GM12878 (cell line): ENCODE data around the gene FRYL. TPM values are rescaled to one million over a fixed set of nuclear protein-coding genes. Genes with fewer than 3 reads are reported as not detected.

ENCODE experiments used
- ATAC-seq: fragments of 200-7000 bp; cut with Tn5 transposase; 3 replicates; pipeline ENCODE4 v1.9.1; 2020; ENCODE audit warnings: mild to moderate bottlenecking, moderate library complexity
- BruUV-seq: library from RNA; stranded (reverse); fragments of 400-500 nt; replicated peaks from 2 replicates; lab custom pipeline; 2021; lab: Mats Ljungman, UMichigan
- CTCF ChIA-PET: fragments of 300-600 bp; sonication (Branson Sonifier 250); formaldehyde crosslinking; extraction: SDS; loops from one replicate; lab custom pipeline; 2021; ENCODE audit warnings: inconsistent platforms; lab: Yijun Ruan, JAX
- POLR2A ChIA-PET: fragments of 350-600 bp; formaldehyde crosslinking; extraction: SDS; loops from one replicate; lab custom pipeline; 2021; ENCODE audit warnings: inconsistent platforms; lab: Charles Lee
- RAD21 ChIA-PET: fragments of 300-600 bp; sonication (Branson Sonifier 250); formaldehyde crosslinking; loops from one replicate; lab custom pipeline; 2023; ENCODE audit warnings: antibody characterized with exemption; ENCODE audit not compliant: unreplicated experiment; lab: Charles Lee
- SMC1A ChIA-PET: fragments of 300-600 bp; sonication (Branson Sonifier 250); formaldehyde crosslinking; loops from one replicate; lab custom pipeline; 2023; ENCODE audit not compliant: unreplicated experiment, uncharacterized antibody; lab: Charles Lee
- DNase-seq: peaks from one replicate; pipeline ENCODE4 v3.0.0-alpha.2; 2011; ENCODE audit warnings: low read depth, low spot score
- FAIRE-seq: peaks from 3 replicates; lab custom pipeline; 2011; peaks lifted over from hg19 to GRCh38; lab: Jason Lieb, UNC
- H2AFZ ChIP-seq: 2 replicates; pipeline ENCODE4 v1.6.0; 2011; ENCODE audit warnings: low read depth, low read length, control low read depth; ENCODE audit not compliant: control insufficient read depth
- H3K27ac ChIP-seq: 2 replicates; pipeline ENCODE4 v1.5.1; 2011; ENCODE audit warnings: control low read depth; ENCODE audit not compliant: control insufficient read depth, insufficient read depth
- H3K27me3 ChIP-seq, 2 experiments: replicated peaks in 1 of 2; 2 replicates each; pipeline versions ENCODE4 v1.6.0 to v1.6.1; 2011; ENCODE audit warnings: low read length in 1 of 2; ENCODE audit not compliant: control insufficient read depth in 2 of 2, insufficient read depth in 2 of 2
- H3K36me3 ChIP-seq, 2 experiments: 2 replicates each; pipeline ENCODE4 v1.5.1; 2011; ENCODE audit warnings: low read length in 1 of 2; ENCODE audit not compliant: control insufficient read depth in 2 of 2, insufficient read depth in 2 of 2
- H3K4me1 ChIP-seq: 2 replicates; pipeline ENCODE4 v1.6.1; 2011; ENCODE audit warnings: mild to moderate bottlenecking, low read length, moderate library complexity, mixed read lengths; ENCODE audit not compliant: control insufficient read depth, insufficient read depth
- H3K4me2 ChIP-seq: 2 replicates; pipeline ENCODE4 v1.6.0; 2011; ENCODE audit warnings: control low read depth; ENCODE audit not compliant: control insufficient read depth, insufficient read depth
- H3K4me3 ChIP-seq: fragments of 200-600 bp; sonication (generic); 2 replicates; pipeline ENCODE4 v1.5.1; 2016
- H3K79me2 ChIP-seq: 2 replicates; pipeline ENCODE4 v1.6.0; 2011; ENCODE audit warnings: low read length; ENCODE audit not compliant: control insufficient read depth, insufficient read depth
- H3K9ac ChIP-seq: 2 replicates; pipeline ENCODE4 v1.8.0; 2011; ENCODE audit warnings: low read length, control low read depth, mixed read lengths; ENCODE audit not compliant: control insufficient read depth, insufficient read depth
- H3K9me3 ChIP-seq: replicated peaks from 3 replicates; pipeline ENCODE4 v1.5.1; 2011; ENCODE audit warnings: mild to moderate bottlenecking, low read length; ENCODE audit not compliant: control insufficient read depth, insufficient read depth
- H4K20me1 ChIP-seq: 2 replicates; pipeline ENCODE4 v1.6.0; 2011; ENCODE audit not compliant: control insufficient read depth, insufficient read depth
- EZH2 ChIP-seq: IDR thresholded peaks from 2 replicates; pipeline ENCODE4 v1.6.1; 2012; ENCODE audit warnings: low read depth, mild to moderate bottlenecking, control low read depth, inconsistent platforms, low read length, borderline replicate concordance; ENCODE audit not compliant: control insufficient read depth
- JUNB ChIP-seq: IDR thresholded peaks from 2 replicates; pipeline ENCODE4 v1.6.1; 2016; ENCODE audit warnings: antibody characterized with exemption, mild to moderate bottlenecking
- NFXL1 ChIP-seq: fragments of 450-650 bp; IDR thresholded peaks from 2 replicates; pipeline ENCODE4 v1.6.1; 2017; ENCODE audit warnings: antibody characterized with exemption, mild to moderate bottlenecking, borderline replicate concordance
- NRF1 ChIP-seq: conservative IDR thresholded peaks from 2 replicates; pipeline ENCODE4 v1.6.1; 2011; ENCODE audit warnings: mild to moderate bottlenecking, low read depth, low read length, improper control_type of control experiment
- RAD21 ChIP-seq: IDR thresholded peaks from 2 replicates; pipeline ENCODE4 v1.6.1; 2011; ENCODE audit warnings: mild to moderate bottlenecking, low read depth, low read length, moderate library complexity; ENCODE audit not compliant: insufficient read depth
- SRF ChIP-seq, 2 experiments: IDR thresholded peaks; 2 replicates each; pipeline ENCODE4 v1.6.1; 2011; ENCODE audit warnings: low read depth in 2 of 2, low read length in 2 of 2, mild to moderate bottlenecking in 1 of 2, moderate library complexity in 1 of 2
- USF1 ChIP-seq: IDR thresholded peaks from 2 replicates; pipeline ENCODE4 v1.6.1; 2011; ENCODE audit warnings: borderline replicate concordance, low read depth, mild to moderate bottlenecking, moderate library complexity, mixed read lengths, low read length; ENCODE audit not compliant: insufficient read depth; ENCODE audit errors: extremely low read length
- ZBTB40 ChIP-seq: fragments of 450-650 bp; IDR thresholded peaks from 2 replicates; pipeline ENCODE4 v1.6.1; 2016; ENCODE audit warnings: mild to moderate bottlenecking, moderate library complexity, borderline replicate concordance
- ZNF274 ChIP-seq: IDR thresholded peaks from one replicate; pipeline ENCODE4 v1.8.0; 2011; ENCODE audit not compliant: insufficient read length, insufficient read depth
- ZNF592 ChIP-seq: fragments of 450-650 bp; IDR thresholded peaks from 2 replicates; pipeline ENCODE4 v1.6.1; 2017; ENCODE audit warnings: mild to moderate bottlenecking, moderate library complexity
- WGBS: methylation state at CpG from one replicate; pipeline ENCODE4 v1.1.6; 2016; ENCODE audit warnings: low lambda C conversion rate; ENCODE audit not compliant: insufficient replicate concordance, insufficient coverage; ENCODE audit errors: missing lambda C conversion rate; 5-methylcytosine and 5-hydroxymethylcytosine counted together
- in situ Hi-C: fragments of 300-500 bp; cut with MboI; formaldehyde crosslinking; loops from 9 replicates; pipeline ENCODE4 v1.14.3; 2018; ENCODE audit warnings: mixed read lengths
- intact Hi-C: fragments of 100-400 bp; cut with micrococcal nuclease; formaldehyde crosslinking; loops from one replicate; pipeline ENCODE4 v1.14.2; 2022; ENCODE audit not compliant: unreplicated experiment
- polyA plus RNA-seq, 11 experiments: library from polyadenylated mRNA; depleted of rRNA in 4 of 11; unstranded in 6 of 11; stranded (reverse) in 5 of 11; fragments of >200 nt; fragmentation: Nextera tagmentation in 4 of 11; fragmentation: Illumina TruSeq in 1 of 11; extraction: Ambion mirVana in 4 of 11; extraction: Trizol in 1 of 11; gene quantifications; 1 replicate in 1 of 11; 2 replicates in 10 of 11; pipeline versions ENCODE4 v1.2.1 to v1.2.3, GENCODE V29; 2011 to 2016; ENCODE audit warnings: inconsistent platforms in 2 of 11, missing spikeins in 2 of 11, low read depth in 1 of 11
- total RNA-seq, 4 experiments: library from RNA; depleted of rRNA in 3 of 4; stranded (reverse); fragments of >200 nt in 3 of 4; fragmentation: Illumina TruSeq in 1 of 4; extraction: Trizol in 1 of 4; gene quantifications; 2 replicates each; pipeline versions ENCODE4 v1.2.1 to v1.2.3, GENCODE V29; 2013 to 2021
- TF ChIP-seq, protein P1 (sequence below): IDR thresholded peaks from 2 replicates; pipeline ENCODE4 v1.6.1; 2012; ENCODE audit warnings: low read depth, low read length, improper control_type of control experiment
- TF ChIP-seq, protein P2 (sequence below): IDR thresholded peaks from 2 replicates; pipeline ENCODE4 v1.6.1; 2011; ENCODE audit warnings: low read depth, low read length, improper control_type of control experiment, borderline replicate concordance

FRYL gene
- total and polyA plus RNA-seq, 10 of the 15 experiments (the other 5 are each of a cell fraction or from before 2014, with no cell fraction given) = 10.3 to 50.6 (median 28.7) TPM

- Histone ChIP-seq H3K79me2 (peaks cover 6% of the 10 kb centered on the region), H3K27me3 (no peaks in the 10 kb centered on the region), H3K4me2 (no peak overlapping the region), H3K36me3 (no peaks in the 10 kb centered on the region; a peak in 1 of 4 replicates), H3K9ac (no peak overlapping the region), H3K27ac (no peak overlapping the region), H3K4me3 (no peak overlapping the region), H3K4me1 (peaks cover 14% of the 10 kb centered on the region), H3K9me3 (no peaks in the 10 kb centered on the region), H4K20me1 (no peaks in the 10 kb centered on the region), H2AFZ (no peak overlapping the region)
- intact Hi-C loops = no loop called here
- ChIA-PET SMC1A (interaction anchor here (0.6 to 1.9 kb wide), 4 partner anchors 10 to 49 kb away, joined by 3 to 6 read pairs (median 4); no protein-coding TSS in a partner anchor), RAD21 (no interaction called here), POLR2A (no interaction called here), CTCF (interaction anchor here (0.6 kb wide), 1 partner anchor 97 kb away, joined by 3 read pairs; no protein-coding TSS in a partner anchor)
- no TSS peak for BruUV-seq
- ATAC-seq = no peak
- FAIRE-seq = no peak
- DNase-seq = no peak
- WGBS = 2% methylated on average over 2 of the region's 2 CpGs
- in situ Hi-C loops = no loop called here
- TF ChIP-seq, protein P1, sequence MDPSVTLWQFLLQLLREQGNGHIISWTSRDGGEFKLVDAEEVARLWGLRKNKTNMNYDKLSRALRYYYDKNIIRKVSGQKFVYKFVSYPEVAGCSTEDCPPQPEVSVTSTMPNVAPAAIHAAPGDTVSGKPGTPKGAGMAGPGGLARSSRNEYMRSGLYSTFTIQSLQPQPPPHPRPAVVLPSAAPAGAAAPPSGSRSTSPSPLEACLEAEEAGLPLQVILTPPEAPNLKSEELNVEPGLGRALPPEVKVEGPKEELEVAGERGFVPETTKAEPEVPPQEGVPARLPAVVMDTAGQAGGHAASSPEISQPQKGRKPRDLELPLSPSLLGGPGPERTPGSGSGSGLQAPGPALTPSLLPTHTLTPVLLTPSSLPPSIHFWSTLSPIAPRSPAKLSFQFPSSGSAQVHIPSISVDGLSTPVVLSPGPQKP = no peak
- TF ChIP-seq USF1 (no peak), JUNB (no peak), ZBTB40 (no peak), RAD21 (no peak), NFXL1 (no peak), ZNF592 (no peak), EZH2 (no peak), ZNF274 (no peak), NRF1 (no peak), SRF (IDR thresholded peaks at IDR 0.05; ENCODE audit: low read depth in 2 of 2, low read length in 2 of 2) (no peak)
- TF ChIP-seq, protein P2, sequence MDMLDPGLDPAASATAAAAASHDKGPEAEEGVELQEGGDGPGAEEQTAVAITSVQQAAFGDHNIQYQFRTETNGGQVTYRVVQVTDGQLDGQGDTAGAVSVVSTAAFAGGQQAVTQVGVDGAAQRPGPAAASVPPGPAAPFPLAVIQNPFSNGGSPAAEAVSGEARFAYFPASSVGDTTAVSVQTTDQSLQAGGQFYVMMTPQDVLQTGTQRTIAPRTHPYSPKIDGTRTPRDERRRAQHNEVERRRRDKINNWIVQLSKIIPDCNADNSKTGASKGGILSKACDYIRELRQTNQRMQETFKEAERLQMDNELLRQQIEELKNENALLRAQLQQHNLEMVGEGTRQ = no peak
These were observed 144.1 kb downstream of the FRYL start for GRCh38 chr4:48635980-48636379.
